B cell (primary cell): ENCODE measurements around the gene N4BP2L1. TPM values are rescaled to one million over a fixed set of nuclear protein-coding genes. Genes with fewer than 3 reads are reported as not detected.

Experiments
- ATAC-seq: fragments of 200-7000 bp; cut with Tn5 transposase; one replicate; pipeline ENCODE4 v1.10.0; 2021; ENCODE audit warnings: low read depth, mild to moderate bottlenecking, moderate number of reproducible peaks, moderate library complexity
- CTCF ChIA-PET: fragments of 350-600 bp; sonication (Branson Sonifier 250); formaldehyde crosslinking; loops from one replicate; lab custom pipeline; 2021; ENCODE audit warnings: antibody characterized with exemption, inconsistent platforms; lab: Charles Lee
- POLR2A ChIA-PET: fragments of 350-600 bp; sonication (Branson Sonifier 250); formaldehyde crosslinking; loops from one replicate; lab custom pipeline; 2021; ENCODE audit warnings: antibody characterized with exemption; lab: Charles Lee
- DNase-seq: peaks from one replicate; pipeline ENCODE4 v3.0.0; 2013
- H2AFZ ChIP-seq: 2 replicates; pipeline ENCODE4 v1.6.1; 2012; ENCODE audit warnings: mild to moderate bottlenecking, low read depth, low read length; ENCODE audit not compliant: insufficient read depth, poor library complexity, severe bottlenecking
- H3K27ac ChIP-seq, 2 donors: 1 replicate in 1 of 2; 2 replicates in 1 of 2; pipeline ENCODE4 v1.5.1; 2012 to 2013; ENCODE audit warnings: low read length in 2 of 2, mild to moderate bottlenecking in 2 of 2, moderate library complexity in 1 of 2
- H3K27me3 ChIP-seq, 4 experiments: fragments of 200-600 bp in 1 of 4; sonication (generic) in 1 of 4; replicated peaks in 1 of 4; 1 replicate in 2 of 4; 2 replicates in 2 of 4; pipeline versions ENCODE4 v1.6.1 to v1.7.0; 2013 to 2016; ENCODE audit warnings: low read length in 3 of 4, mild to moderate bottlenecking in 2 of 4, mixed read lengths in 1 of 4, moderate library complexity in 1 of 4; ENCODE audit not compliant: insufficient read depth in 4 of 4, control insufficient read depth in 3 of 4; ENCODE audit errors: control extremely low read depth in 1 of 4
- H3K36me3 ChIP-seq, 2 experiments: replicated peaks in 1 of 2; 1 replicate in 1 of 2; 2 replicates in 1 of 2; pipeline versions ENCODE4 v1.6.1 to v1.7.1; 2013; ENCODE audit warnings: low read length in 1 of 2; ENCODE audit not compliant: insufficient read depth in 2 of 2, control insufficient read depth in 1 of 2; ENCODE audit errors: control extremely low read depth in 1 of 2, extremely low read depth in 1 of 2
- H3K4me1 ChIP-seq, 2 donors: fragments of 200-600 bp in 1 of 2; sonication (generic) in 1 of 2; 1 replicate in 1 of 2; 2 replicates in 1 of 2; pipeline versions ENCODE4 v1.5.1 to v1.6.1; 2013 to 2017; ENCODE audit warnings: low read length in 2 of 2; ENCODE audit not compliant: control insufficient read depth in 2 of 2, insufficient read depth in 2 of 2
- H3K4me2 ChIP-seq: replicated peaks from 2 replicates; pipeline ENCODE3; 2012; ENCODE audit warnings: mild to moderate bottlenecking, low read depth, low read length; ENCODE audit not compliant: poor library complexity, severe bottlenecking
- H3K4me3 ChIP-seq, 5 experiments: fragments of 200-600 bp in 1 of 5; sonication (generic) in 1 of 5; 1 replicate in 3 of 5; 2 replicates in 2 of 5; pipeline versions ENCODE4 v1.5.1 to v1.7.0; 2011 to 2016; ENCODE audit warnings: low read length in 4 of 5, mild to moderate bottlenecking in 4 of 5, low read depth in 2 of 5, control low read depth in 1 of 5, moderate library complexity in 1 of 5; ENCODE audit not compliant: insufficient read depth in 1 of 5; ENCODE audit errors: control extremely low read depth in 1 of 5, extremely low read depth in 1 of 5
- H3K79me2 ChIP-seq: fragments of 200-600 bp; sonication (generic); one replicate; pipeline ENCODE4 v1.6.0; 2016; ENCODE audit warnings: low read length; ENCODE audit not compliant: control insufficient read depth, insufficient read depth
- H3K9ac ChIP-seq: fragments of 200-600 bp; sonication (generic); 2 replicates; pipeline ENCODE4 v1.6.1; 2017; ENCODE audit warnings: mild to moderate bottlenecking, low read length, moderate library complexity
- H3K9me3 ChIP-seq, 3 donors: one replicate each; pipeline versions ENCODE4 v1.6.1 to v1.7.1; 2013; ENCODE audit warnings: low read length in 2 of 3; ENCODE audit not compliant: control insufficient read depth in 2 of 3, insufficient read depth in 1 of 3; ENCODE audit errors: control extremely low read depth in 1 of 3
- H4K20me1 ChIP-seq: 2 replicates; pipeline ENCODE4 v1.6.0; 2012; ENCODE audit warnings: mild to moderate bottlenecking, low read length; ENCODE audit not compliant: insufficient read depth, control insufficient read depth, poor library complexity, severe bottlenecking
- H3K27ac Mint-ChIP-seq: one replicate; pipeline ENCODE4 v1.8.0; 2021; ENCODE audit warnings: mixed read lengths
- H3K27me3 Mint-ChIP-seq: one replicate; pipeline ENCODE4 v1.8.0; 2021; ENCODE audit warnings: mixed read lengths
- H3K4me1 Mint-ChIP-seq: one replicate; pipeline ENCODE4 v1.8.0; 2021; ENCODE audit warnings: mixed read lengths
- H3K4me3 Mint-ChIP-seq: one replicate; pipeline ENCODE4 v1.8.0; 2021; ENCODE audit warnings: mixed read lengths
- H3K9me3 Mint-ChIP-seq: one replicate; pipeline ENCODE4 v1.8.0; 2022; ENCODE audit warnings: mixed read lengths; ENCODE audit not compliant: insufficient read depth
- CTCF ChIP-seq: fragments of 200-600 bp; IDR thresholded peaks from one replicate; pipeline ENCODE4 v1.8.0; 2022; ENCODE audit warnings: antibody characterized with exemption, mild to moderate bottlenecking
- EZH2 ChIP-seq: IDR thresholded peaks from 2 replicates; pipeline ENCODE4 v1.6.1; 2012; ENCODE audit warnings: borderline replicate concordance, low read depth, mild to moderate bottlenecking, moderate library complexity, low read length; ENCODE audit not compliant: insufficient read depth, poor library complexity, severe bottlenecking
- WGBS: methylation state at CpG from one replicate; pipeline ENCODE4 v1.1.5; 2013; ENCODE audit warnings: missing lambda C conversion rate; ENCODE audit not compliant: insufficient coverage; 5-methylcytosine and 5-hydroxymethylcytosine counted together
- intact Hi-C: fragments of 100-400 bp; cut with micrococcal nuclease; formaldehyde crosslinking; loops from one replicate; pipeline ENCODE4 v1.10.0; 2022
- polyA plus RNA-seq: library from polyadenylated mRNA; depleted of rRNA; stranded (reverse); fragments of >200 nt; gene quantifications from 2 replicates; pipeline ENCODE4 v1.2.3, GENCODE V29; 2012
- total RNA-seq, 2 donors: library from RNA; stranded (reverse); fragments of 120-200 nt in 1 of 2; gene quantifications; 1 replicate in 1 of 2; 2 replicates in 1 of 2; pipeline versions ENCODE4 v1.2.3 to v1.2.4, GENCODE V29; 2013 to 2022

N4BP2L1 gene
- total and polyA plus RNA-seq, 2 donors (not counting 1 experiment from before 2014, with no cell fraction given): 50.9 to 52.8 TPM

- H3K9me3 Mint-ChIP-seq: no peaks in the 10 kb centered on the region
- H4K20me1 ChIP-seq: peaks cover 11% of the 10 kb centered on the region
- no peak for DNase-seq
- H3K79me2 ChIP-seq: peaks cover 24% of the 10 kb centered on the region
- WGBS: no CpG with 5 or more reads among the region's 3 CpGs
- H3K36me3 ChIP-seq: peaks cover 0 to 1% of the 10 kb centered on the region in 2 experiments
- H2AFZ ChIP-seq: no peak overlapping the region
- H3K27me3 Mint-ChIP-seq: no peaks in the 10 kb centered on the region
- peaks cover 0 to 6% of the 10 kb centered on the region in 2 donors for H3K4me1 ChIP-seq
- H3K4me3 Mint-ChIP-seq: no peak overlapping the region
- no peaks in the 10 kb centered on the region for H3K27me3 ChIP-seq
- no peak for ATAC-seq
- no peak overlapping the region for H3K9ac ChIP-seq
- CTCF ChIA-PET: no interaction called here
- H3K9me3 ChIP-seq: peaks cover 0 to 4% (median 0%) of the 10 kb centered on the region in 3 donors
- H3K27ac Mint-ChIP-seq: no peak overlapping the region
- no peak overlapping the region for H3K4me2 ChIP-seq
- POLR2A ChIA-PET: no interaction called here
- no peak overlapping the region for H3K27ac ChIP-seq
- peaks cover 12% of the 10 kb centered on the region for H3K4me1 Mint-ChIP-seq
- no peak overlapping the region for H3K4me3 ChIP-seq
- TF ChIP-seq CTCF (no peak), EZH2 (no peak)
- intact Hi-C loops: no loop called here
Measured at GRCh38 chr13:32413284-32413683, 14.6 kb downstream of the N4BP2L1 start.

- peak overlapping the region; percentile 0 for H3K27ac Mint-ChIP-seq
- CTCF ChIA-PET: interaction anchor here (1.0 kb wide), 1 partner anchor 172 kb away, joined by 3 read pairs; no protein-coding TSS in a partner anchor
Measured at GRCh38 chr13:32409561-32410421, 18.1 kb downstream of the N4BP2L1 start.

More at GRCh38 chr13:32409561-32410421, 18.1 kb downstream of the N4BP2L1 start:
- Mint-ChIP-seq H3K4me3 (no peak overlapping the region), H3K4me1 (peaks cover 14% of the 10 kb centered on the region), H3K27me3 (no peaks in the 10 kb centered on the region), H3K9me3 (no peaks in the 10 kb centered on the region)
- Histone ChIP-seq H3K79me2 (peaks cover 16% of the 10 kb centered on the region), H3K9ac (no peak overlapping the region), H3K27me3 (no peaks in the 10 kb centered on the region), H3K9me3 (no peaks in the 10 kb centered on the region), H3K27ac (no peak overlapping the region), H3K4me2 (no peak overlapping the region), H4K20me1 (peaks cover 11% of the 10 kb centered on the region), H3K4me1 (peaks cover 0 to 6% of the 10 kb centered on the region in 2 donors), H3K36me3 (peaks cover 0 to 23% of the 10 kb centered on the region in 2 experiments), H2AFZ (no peak overlapping the region), H3K4me3 (no peak overlapping the region)
- POLR2A ChIA-PET: no interaction called here
- 90% methylated on average over 24 of the region's 27 CpGs for WGBS
- ATAC-seq (no peak), DNase-seq (no peak)
- TF ChIP-seq EZH2 (no peak), CTCF (no peak)
- intact Hi-C loops: no loop called here
